ENCODE results near the gene SFI1. TPM values are rescaled to one million over a fixed set of nuclear protein-coding genes. Genes with fewer than 3 reads are reported as not detected.

SFI1 gene
- total RNA-seq, 6 donors from 2014 or later: 21.0 to 166 (median 51.7) TPM

DNA sequence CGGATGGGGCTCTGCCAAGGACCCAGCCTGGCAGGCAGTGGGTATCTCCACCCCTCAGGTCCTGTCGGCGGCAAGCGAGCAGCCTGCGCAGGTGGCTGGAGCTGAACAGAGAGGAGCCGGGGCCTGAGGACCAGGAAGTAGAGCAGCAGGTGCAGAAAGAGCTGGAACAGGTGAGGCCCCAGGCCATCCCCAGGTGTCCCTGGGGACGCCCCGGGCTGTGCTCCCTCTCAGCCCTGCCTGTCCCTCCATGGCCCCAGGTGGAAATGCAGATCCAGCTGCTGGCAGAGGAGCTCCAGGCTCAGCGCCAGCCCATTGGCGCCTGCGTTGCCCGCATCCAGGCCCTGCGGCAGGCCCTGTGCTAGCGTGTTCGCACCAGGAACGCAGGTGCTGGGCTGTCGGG, 121.7 kb downstream of the SFI1 start:
- H3K9me3 ChIP-seq: no peaks in the 10 kb centered on the region
- no peak overlapping the region for H3K27ac ChIP-seq
- H3K27me3 ChIP-seq: no peaks in the 10 kb centered on the region
- TF ChIP-seq CTCF (IDR thresholded peaks at IDR 0.05): no peak
- TF ChIP-seq POLR2A (IDR thresholded peaks at IDR 0.05): no peak
- TF ChIP-seq POLR2AphosphoS5 (IDR thresholded peaks at IDR 0.05): no peak
- TF ChIP-seq EP300 (IDR thresholded peaks at IDR 0.05): no peak
- WGBS, 2 donors: 92 to 96% methylated on average over 17 of the region's 17 CpGs
- H3K4me1 ChIP-seq: peaks cover 10 to 28% (median 19%) of the 10 kb centered on the region in 4 donors
- peaks cover 9 to 65% (median 59%) of the 10 kb centered on the region in 4 donors for H3K36me3 ChIP-seq
- DNase-seq (peak in 1 of 2 donors; percentile 81), ATAC-seq (ENCODE audit: low FRiP score in 2 of 2) (no peak)
- no peak overlapping the region for H3K4me3 ChIP-seq

DNA sequence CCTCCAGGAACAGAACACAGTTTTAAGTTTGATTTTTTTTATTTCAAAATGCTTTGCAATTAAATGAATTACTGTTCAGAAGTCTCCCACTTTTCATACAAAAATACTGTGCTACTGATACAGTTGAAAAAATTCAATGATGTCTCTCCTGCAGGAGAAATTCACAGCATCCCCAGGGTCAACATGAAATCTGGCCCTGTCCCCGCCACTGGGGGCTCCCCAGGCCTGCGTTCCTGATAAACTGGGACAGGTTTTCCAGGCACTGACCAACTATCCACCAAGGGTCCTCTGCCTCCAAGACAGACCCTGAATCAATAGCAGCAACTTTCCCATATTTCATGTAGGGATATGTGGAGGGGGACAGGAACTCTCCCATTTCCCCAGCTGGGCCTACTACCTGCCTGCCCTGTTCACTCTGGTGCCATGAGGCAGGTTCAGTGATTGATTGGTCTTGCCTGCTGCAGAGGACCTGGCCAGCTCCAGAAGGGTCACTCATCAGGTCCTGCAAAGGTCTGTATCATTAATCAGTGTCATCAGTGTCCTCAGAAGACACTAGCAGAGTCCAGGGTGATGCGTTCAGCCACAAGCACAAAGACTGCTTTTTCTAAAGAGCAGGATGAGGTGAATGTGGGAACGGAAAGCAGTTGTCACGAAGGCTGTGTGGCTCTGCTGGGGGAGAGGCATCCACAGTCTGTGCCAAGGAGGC, 122.3 kb downstream of the SFI1 start:
- no peak for DNase-seq
- no peak overlapping the region for H3K4me3 ChIP-seq

DNA sequence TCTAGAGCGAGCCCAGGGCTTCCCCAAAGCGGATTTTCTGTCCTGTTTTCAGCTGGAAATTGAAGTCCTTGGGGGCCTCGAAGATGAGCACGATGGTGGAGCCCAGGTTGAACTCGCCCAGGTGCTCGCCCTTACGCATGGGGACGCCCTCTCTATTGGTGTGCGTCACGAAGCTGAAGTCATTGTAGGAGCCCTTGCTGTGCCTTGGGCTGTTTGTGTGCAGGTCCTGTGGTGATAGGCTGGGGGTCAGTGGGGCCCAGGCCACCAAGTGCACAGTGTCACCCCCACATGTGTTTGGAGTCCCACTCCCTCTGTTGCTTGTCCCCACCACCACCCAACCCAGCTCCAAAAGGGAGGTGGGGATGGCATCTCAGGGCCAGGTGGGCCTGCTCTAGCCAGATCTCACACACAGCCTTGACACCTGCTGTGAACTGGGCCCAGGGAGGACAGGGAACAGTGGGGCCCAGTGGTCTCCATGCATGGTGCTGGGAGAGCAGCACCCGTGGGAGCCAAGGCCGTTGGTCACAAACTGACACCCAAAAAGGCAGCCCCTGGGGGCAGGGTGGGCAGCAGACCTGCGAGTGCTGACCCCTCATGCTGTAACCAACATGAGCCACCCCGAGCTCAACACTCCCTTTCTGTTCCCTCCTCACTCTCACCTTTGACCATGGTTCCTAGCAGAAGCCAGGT, 123.4 kb downstream of the SFI1 start:
- 88 to 91% methylated on average over 8 to 14 of the region's 14 CpGs for WGBS, 2 donors
- peaks cover 9 to 74% (median 61%) of the 10 kb centered on the region in 4 donors for H3K36me3 ChIP-seq
- peaks cover 12 to 22% (median 18%) of the 10 kb centered on the region in 4 donors for H3K4me1 ChIP-seq
- H3K27ac ChIP-seq: no peak overlapping the region
- ATAC-seq (ENCODE audit: low FRiP score in 2 of 2) (no peak), DNase-seq (no peak)
- no peak overlapping the region for H3K4me3 ChIP-seq
- H3K9me3 ChIP-seq: no peaks in the 10 kb centered on the region
- TF ChIP-seq POLR2A (IDR thresholded peaks at IDR 0.05): no peak
- TF ChIP-seq POLR2AphosphoS5 (IDR thresholded peaks at IDR 0.05): no peak
- TF ChIP-seq EP300 (IDR thresholded peaks at IDR 0.05): no peak
- TF ChIP-seq CTCF (IDR thresholded peaks at IDR 0.05): no peak
- no peaks in the 10 kb centered on the region for H3K27me3 ChIP-seq

More for the DNA sequence above, 122.3 kb downstream of the SFI1 start:
- TF ChIP-seq CTCF (IDR thresholded peaks at IDR 0.05) (no peak), POLR2AphosphoS5 (IDR thresholded peaks at IDR 0.05) (no peak), POLR2A (IDR thresholded peaks at IDR 0.05) (no peak), EP300 (IDR thresholded peaks at IDR 0.05) (no peak)
- no peak overlapping the region for H3K27ac ChIP-seq
- H3K36me3 ChIP-seq: peaks cover 9 to 71% (median 60%) of the 10 kb centered on the region in 4 donors
- WGBS, 2 donors: 85 to 87% methylated on average over 5 of the region's 5 CpGs
- H3K27me3 ChIP-seq: no peaks in the 10 kb centered on the region
- H3K9me3 ChIP-seq: no peaks in the 10 kb centered on the region
- no peak for ATAC-seq (ENCODE audit: low FRiP score in 2 of 2)
- H3K4me1 ChIP-seq: peaks cover 10 to 28% (median 19%) of the 10 kb centered on the region in 4 donors

DNA sequence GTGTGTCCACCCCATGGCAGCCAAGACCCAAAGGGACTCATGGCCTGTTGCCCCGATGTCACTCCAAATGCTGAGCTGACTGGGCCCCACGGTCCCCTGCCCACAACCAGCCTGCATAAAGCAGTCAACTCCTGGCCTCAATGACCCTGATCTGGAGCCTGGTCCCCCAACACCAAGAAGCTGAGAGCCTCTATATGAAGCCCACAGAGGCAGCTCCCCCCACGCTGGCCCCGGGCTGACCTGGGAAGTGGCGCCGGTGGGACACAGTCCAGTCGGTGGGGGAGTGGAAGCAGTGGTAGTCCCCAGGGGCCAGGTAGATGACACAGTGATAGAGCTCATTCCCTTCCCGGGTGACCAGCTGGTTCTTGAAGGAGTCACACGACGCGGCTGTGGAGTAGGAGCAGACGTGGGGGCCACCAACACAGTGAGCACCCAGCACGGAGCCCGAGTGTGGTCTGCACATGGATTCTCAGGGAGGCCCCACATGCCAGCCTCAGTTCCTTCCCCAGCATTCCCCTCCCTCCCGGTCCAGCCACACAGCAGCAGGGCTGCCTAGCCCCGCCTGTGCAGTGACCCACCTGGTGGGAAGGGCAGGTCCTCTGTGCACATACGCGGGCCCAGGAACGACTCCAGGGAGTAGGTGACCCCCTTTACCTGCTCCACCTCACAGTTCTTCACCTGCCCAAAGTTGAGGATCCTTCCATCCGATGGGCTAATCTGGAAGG, 124.6 kb downstream of the SFI1 start:
- H3K9me3 ChIP-seq: no peaks in the 10 kb centered on the region
- no peak for TF ChIP-seq EP300 (IDR thresholded peaks at IDR 0.05)
- no peak for TF ChIP-seq CTCF (IDR thresholded peaks at IDR 0.05)
- TF ChIP-seq POLR2AphosphoS5 (IDR thresholded peaks at IDR 0.05): no peak
- TF ChIP-seq POLR2A (IDR thresholded peaks at IDR 0.05): no peak
- no peaks in the 10 kb centered on the region for H3K27me3 ChIP-seq
- 80 to 83% methylated on average over 12 to 16 of the region's 20 CpGs for WGBS, 2 donors
- H3K4me1 ChIP-seq: peaks cover 16 to 21% (median 18%) of the 10 kb centered on the region in 4 donors
- no peak for DNase-seq
- no peak overlapping the region for H3K27ac ChIP-seq
- ATAC-seq (ENCODE audit: low FRiP score in 2 of 2): no peak
- no peak overlapping the region for H3K4me3 ChIP-seq
- H3K36me3 ChIP-seq: peaks cover 9 to 82% (median 63%) of the 10 kb centered on the region in 4 donors
